SK-N-DZ (cell line): Measurements from ENCODE around the gene DPEP2NB.
A peak's percentile ranks its signal among the peaks of the same experiment; 100 is the strongest.
"Not testable (repeated sequence)": the region's sequence is repeated elsewhere in the genome, so short reads cannot be mapped to it uniquely, and the experiment has no call there.

ENCODE experiments used
- DNase-seq: peaks from one replicate; pipeline ENCODE4 v3.0.0-alpha.2; 2015; ENCODE audit warnings: low spot score

Gene DPEP2NB

GRCh38 chr16:67982011-67982696, 33.6 kb downstream of the DPEP2NB start:
- DNase-seq, result no peak

- DNase-seq, result no peak
Measured at GRCh38 chr16:67979955-67980678, 35.6 kb downstream of the DPEP2NB start, which contains the start of gene DPEP3. Gene DPEP3 (minus strand): TSS chr16:67980499. CDS start chr16:67980380, 119 bp downstream.

GRCh38 chr16:67977469-67978227, 38.1 kb downstream of the DPEP2NB start:
- DNase-seq, result no peak

- DNase-seq, result no peak
Measured at GRCh38 chr16:67977005-67977404, 38.7 kb downstream of the DPEP2NB start.

GRCh38 chr16:67976205-67976604, 39.5 kb downstream of the DPEP2NB start:
- DNase-seq, result no peak

- DNase-seq, result no peak
Measured at GRCh38 chr16:67975321-67976105, 40.2 kb downstream of the DPEP2NB start.

- DNase-seq, result not testable (repeated sequence)
Measured at GRCh38 chr16:67972285-67972684, 43.4 kb downstream of the DPEP2NB start.

- DNase-seq, result no peak
Measured at GRCh38 chr16:67971111-67971510, 44.6 kb downstream of the DPEP2NB start.

GRCh38 chr16:67969254-67970039, 46.3 kb downstream of the DPEP2NB start:
- DNase-seq, result no peak

GRCh38 chr16:67968400-67969253, 47.1 kb downstream of the DPEP2NB start, which contains the start of gene SLC12A4:
Gene SLC12A4 (minus strand): TSS chr16:67968637. CDS start chr16:67968553, 84 bp downstream.
- DNase-seq, result peak; percentile 74

GRCh38 chr16:67967958-67968399, 47.7 kb downstream of the DPEP2NB start:
- DNase-seq, result no peak

- DNase-seq, result no peak
Measured at GRCh38 chr16:67967183-67967957, 48.3 kb downstream of the DPEP2NB start.

GRCh38 chr16:67966549-67967182, 49.0 kb downstream of the DPEP2NB start:
- no peak for DNase-seq

- DNase-seq, result no peak
Measured at GRCh38 chr16:67965668-67966548, 49.8 kb downstream of the DPEP2NB start.

- no peak for DNase-seq
Measured at GRCh38 chr16:67964477-67965131, 51.1 kb downstream of the DPEP2NB start.

- DNase-seq, result no peak
Measured at GRCh38 chr16:67963662-67964321, 51.9 kb downstream of the DPEP2NB start.
